GM12874 (cell line): ENCODE data around the gene KANSL1.
A peak's percentile ranks its signal among the peaks of the same experiment; 100 is the strongest.

ENCODE experiments used
- CTCF ChIP-seq: IDR thresholded peaks from 2 replicates; pipeline ENCODE4 v1.5.1; 2011; ENCODE audit warnings: low read depth, mild to moderate bottlenecking, control low read depth, low read length, moderate library complexity; ENCODE audit not compliant: insufficient read depth

The KANSL1 gene

GRCh38 chr17:46009681-46010596 is 183.3 kb downstream of the KANSL1 start:
- no peak for TF ChIP-seq CTCF

- no peak for TF ChIP-seq CTCF
Measured at GRCh38 chr17:46008591-46008990, 184.6 kb downstream of the KANSL1 start.

GRCh38 chr17:46007461-46007965 is 185.7 kb downstream of the KANSL1 start:
- TF ChIP-seq CTCF: no peak

GRCh38 chr17:46003907-46004748 is 189.1 kb downstream of the KANSL1 start:
- TF ChIP-seq CTCF: no peak

GRCh38 chr17:46002973-46003316 is 190.3 kb downstream of the KANSL1 start:
- no peak for TF ChIP-seq CTCF

GRCh38 chr17:46002311-46002972 is 190.8 kb downstream of the KANSL1 start:
- TF ChIP-seq CTCF: peak; percentile 82
